Body of pancreas (tissue), 4 donors: Measurements from ENCODE around the gene HOTAIR.

ENCODE experiments used
- POLR2A ChIP-seq, 3 donors: fragments of 450-650 bp; IDR thresholded peaks; one replicate each; pipeline ENCODE4 v1.6.1; 2016; ENCODE audit warnings: antibody characterized with exemption in 3 of 3, mild to moderate bottlenecking in 2 of 3
- TF ChIP-seq, protein P1 (sequence below), 7 experiments: fragments of 450-650 bp in 4 of 7; fragments of 200-600 bp in 3 of 7; sonication (generic) in 3 of 7; IDR thresholded peaks; one replicate each; pipeline ENCODE4 v1.5.1; 2016 to 2019; ENCODE audit warnings: antibody characterized with exemption in 7 of 7

DNA sequence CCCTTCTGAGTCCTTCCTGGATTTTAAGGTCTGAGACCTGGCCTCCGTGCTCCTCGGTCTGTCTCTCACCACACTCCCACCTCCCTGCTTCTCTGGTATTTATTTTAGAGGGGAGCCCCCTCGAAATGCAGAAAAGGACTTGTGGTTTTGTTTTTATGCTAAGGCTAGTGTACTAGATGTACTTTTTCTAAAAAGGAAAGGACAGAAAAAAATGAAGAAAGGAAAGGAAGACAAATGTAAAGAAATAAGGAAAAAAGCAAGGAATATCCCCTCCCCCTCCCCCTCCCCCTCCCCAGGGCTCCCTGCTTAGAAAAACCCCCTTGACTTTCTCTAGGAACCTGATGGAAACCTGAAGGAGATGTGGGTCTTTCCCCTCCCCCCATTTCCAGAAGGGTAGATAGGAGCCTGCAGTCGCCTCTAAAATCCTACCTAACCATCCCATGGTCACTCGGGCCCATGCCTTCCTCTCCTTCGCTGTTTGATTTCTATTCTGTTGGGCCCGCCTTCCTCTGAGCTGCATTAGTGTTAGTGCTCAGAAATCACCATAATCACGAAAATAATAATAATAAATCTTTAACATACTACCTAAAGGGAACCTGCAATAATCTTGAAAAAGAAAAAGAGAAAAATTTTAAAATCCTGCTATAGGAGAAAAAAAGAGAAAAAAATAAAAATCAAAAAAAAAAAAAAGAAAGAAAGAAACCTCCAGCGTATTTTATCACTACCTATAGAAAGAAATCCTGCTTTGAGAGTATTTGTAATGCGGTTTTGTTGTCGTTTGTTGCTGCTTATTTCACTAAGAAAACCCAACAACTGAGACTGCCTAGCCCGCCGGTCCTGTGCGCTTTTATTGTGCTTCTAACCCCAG lies 37.1 kb upstream of the HOTAIR start:
- TF ChIP-seq, protein P1, sequence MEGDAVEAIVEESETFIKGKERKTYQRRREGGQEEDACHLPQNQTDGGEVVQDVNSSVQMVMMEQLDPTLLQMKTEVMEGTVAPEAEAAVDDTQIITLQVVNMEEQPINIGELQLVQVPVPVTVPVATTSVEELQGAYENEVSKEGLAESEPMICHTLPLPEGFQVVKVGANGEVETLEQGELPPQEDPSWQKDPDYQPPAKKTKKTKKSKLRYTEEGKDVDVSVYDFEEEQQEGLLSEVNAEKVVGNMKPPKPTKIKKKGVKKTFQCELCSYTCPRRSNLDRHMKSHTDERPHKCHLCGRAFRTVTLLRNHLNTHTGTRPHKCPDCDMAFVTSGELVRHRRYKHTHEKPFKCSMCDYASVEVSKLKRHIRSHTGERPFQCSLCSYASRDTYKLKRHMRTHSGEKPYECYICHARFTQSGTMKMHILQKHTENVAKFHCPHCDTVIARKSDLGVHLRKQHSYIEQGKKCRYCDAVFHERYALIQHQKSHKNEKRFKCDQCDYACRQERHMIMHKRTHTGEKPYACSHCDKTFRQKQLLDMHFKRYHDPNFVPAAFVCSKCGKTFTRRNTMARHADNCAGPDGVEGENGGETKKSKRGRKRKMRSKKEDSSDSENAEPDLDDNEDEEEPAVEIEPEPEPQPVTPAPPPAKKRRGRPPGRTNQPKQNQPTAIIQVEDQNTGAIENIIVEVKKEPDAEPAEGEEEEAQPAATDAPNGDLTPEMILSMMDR (IDR thresholded peaks at IDR 0.05), result no peak
- TF ChIP-seq POLR2A (IDR thresholded peaks at IDR 0.05), result no peak
